Fibroblast of lung (primary cell): ENCODE results near the gene SEC14L2. TPM values are rescaled to one million over a fixed set of nuclear protein-coding genes. Genes with fewer than 3 reads are reported as not detected.

Experiments used
- DNase-seq, 2 donors: peaks; one replicate each; pipeline versions ENCODE4 v3.0.0 to v3.0.0-alpha.2; 2010; ENCODE audit warnings: low read depth in 2 of 2
- H2AFZ ChIP-seq: 2 replicates; pipeline ENCODE4 v1.5.1; 2012; ENCODE audit warnings: low read length, control low read depth, inconsistent platforms
- H3K27ac ChIP-seq: 2 replicates; pipeline ENCODE4 v1.5.1; 2011; ENCODE audit warnings: low read length, control low read depth; ENCODE audit not compliant: insufficient read depth
- H3K27me3 ChIP-seq: 2 replicates; pipeline ENCODE4 v1.5.1; 2011; ENCODE audit warnings: mild to moderate bottlenecking, low read length; ENCODE audit not compliant: control insufficient read depth, insufficient read depth
- H3K36me3 ChIP-seq: 2 replicates; pipeline ENCODE4 v1.5.1; 2011; ENCODE audit warnings: low read length; ENCODE audit not compliant: control insufficient read depth, insufficient read depth
- H3K4me1 ChIP-seq: 2 replicates; pipeline ENCODE4 v1.5.1; 2011; ENCODE audit warnings: low read length; ENCODE audit not compliant: control insufficient read depth, insufficient read depth; ENCODE audit errors: extremely low read depth
- H3K4me2 ChIP-seq: 2 replicates; pipeline ENCODE4 v1.5.1; 2011; ENCODE audit warnings: low read length, control low read depth; ENCODE audit not compliant: insufficient read depth; ENCODE audit errors: extremely low read depth
- H3K4me3 ChIP-seq, 4 experiments: fragments of 200-600 bp in 1 of 4; sonication (generic) in 1 of 4; replicated peaks in 1 of 4; 2 replicates each; pipeline ENCODE4 v1.5.1; 2011 to 2016; ENCODE audit warnings: low read length in 4 of 4, low read depth in 3 of 4, mild to moderate bottlenecking in 3 of 4, control low read depth in 2 of 4, inconsistent platforms in 1 of 4, mixed read lengths in 1 of 4; ENCODE audit not compliant: insufficient read depth in 1 of 4; ENCODE audit errors: control extremely low read depth in 1 of 4
- H3K79me2 ChIP-seq: 2 replicates; pipeline ENCODE4 v1.5.1; 2012; ENCODE audit warnings: mild to moderate bottlenecking, low read length, inconsistent platforms; ENCODE audit not compliant: control insufficient read depth, insufficient read depth
- H3K9ac ChIP-seq: 2 replicates; pipeline ENCODE4 v1.5.1; 2011; ENCODE audit warnings: mild to moderate bottlenecking, low read length, control low read depth; ENCODE audit not compliant: insufficient read depth
- H3K9me3 ChIP-seq: 2 replicates; pipeline ENCODE4 v1.5.1; 2012; ENCODE audit warnings: low read depth, low read length; ENCODE audit not compliant: control insufficient read depth, insufficient read depth
- H4K20me1 ChIP-seq: 2 replicates; pipeline ENCODE4 v1.5.1; 2011; ENCODE audit warnings: low read length; ENCODE audit not compliant: control insufficient read depth, insufficient read depth; ENCODE audit errors: extremely low read depth
- CTCF ChIP-seq, 2 donors: IDR thresholded peaks in 1 of 2; conservative IDR thresholded peaks in 1 of 2; 1 replicate in 1 of 2; 2 replicates in 1 of 2; pipeline ENCODE4 v1.5.1; 2011 to 2012; ENCODE audit warnings: low read length in 2 of 2, control low read depth in 1 of 2, inconsistent platforms in 1 of 2, low read depth in 1 of 2, mild to moderate bottlenecking in 1 of 2
- EZH2 ChIP-seq: IDR thresholded peaks from 2 replicates; pipeline ENCODE4 v1.5.1; 2012; ENCODE audit warnings: low read length, control low read depth, mild to moderate bottlenecking; ENCODE audit errors: missing control alignments
- polyA plus RNA-seq, 2 donors: library from polyadenylated mRNA; depleted of rRNA in 1 of 2; stranded (reverse) in 1 of 2; unstranded in 1 of 2; fragments of >200 nt; gene quantifications; 2 replicates each; pipeline ENCODE4 v1.2.1, GENCODE V29; 2011 to 2012; ENCODE audit warnings: missing spikeins in 1 of 2
- total RNA-seq: library from RNA; depleted of rRNA; stranded (reverse); fragments of >200 nt; gene quantifications from 2 replicates; pipeline ENCODE4 v1.2.1, GENCODE V29; 2014

Gene SEC14L2
- total and polyA plus RNA-seq, 2 donors (not counting 1 experiment from before 2014, with no cell fraction given) = 5.8 to 10.2 TPM

- Histone ChIP-seq H2AFZ (no peak overlapping the region), H3K4me2 (no peak overlapping the region), H3K27me3 (no peaks in the 10 kb centered on the region), H3K9ac (no peak overlapping the region), H3K4me3 (no peak overlapping the region), H3K36me3 (peaks cover 16% of the 10 kb centered on the region), H3K79me2 (no peaks in the 10 kb centered on the region), H3K9me3 (no peaks in the 10 kb centered on the region), H3K4me1 (peaks cover 10% of the 10 kb centered on the region), H3K27ac (no peak overlapping the region), H4K20me1 (no peaks in the 10 kb centered on the region)
- DNase-seq = no peak
- no peak for TF ChIP-seq EZH2
- no peak for TF ChIP-seq CTCF (conservative IDR thresholded peaks at IDR 0.05 in 1 of 2, IDR thresholded peaks at IDR 0.05 in 1 of 2; ENCODE audit: low read depth in 1 of 2, low read length in 2 of 2)
Measured at GRCh38 chr22:30416403-30416802, 19.6 kb downstream of the SEC14L2 start.

- H3K4me1 ChIP-seq = peaks cover 14% of the 10 kb centered on the region
- no peaks in the 10 kb centered on the region for H3K27me3 ChIP-seq
- H3K4me3 ChIP-seq = no peak overlapping the region
- no peak overlapping the region for H2AFZ ChIP-seq
- TF ChIP-seq CTCF (conservative IDR thresholded peaks at IDR 0.05 in 1 of 2, IDR thresholded peaks at IDR 0.05 in 1 of 2; ENCODE audit: low read depth in 1 of 2, low read length in 2 of 2) (no peak), EZH2 (no peak)
- H3K27ac ChIP-seq = no peak overlapping the region
- H3K9me3 ChIP-seq = no peaks in the 10 kb centered on the region
- no peak overlapping the region for H3K9ac ChIP-seq
- no peaks in the 10 kb centered on the region for H3K79me2 ChIP-seq
- DNase-seq = no peak
- no peak overlapping the region for H3K4me2 ChIP-seq
- H3K36me3 ChIP-seq = peaks cover 16% of the 10 kb centered on the region
- H4K20me1 ChIP-seq = no peaks in the 10 kb centered on the region
Measured at GRCh38 chr22:30416837-30417236, 20.0 kb downstream of the SEC14L2 start.

GRCh38 chr22:30420347-30421125 is 23.7 kb downstream of the SEC14L2 start:
- Histone ChIP-seq H3K36me3 (peaks cover 13% of the 10 kb centered on the region), H3K4me1 (peaks cover 33% of the 10 kb centered on the region), H3K9ac (no peak overlapping the region), H4K20me1 (no peaks in the 10 kb centered on the region), H3K27ac (peak overlapping the region; percentile 70), H2AFZ (no peak overlapping the region), H3K9me3 (no peaks in the 10 kb centered on the region), H3K79me2 (no peaks in the 10 kb centered on the region), H3K27me3 (no peaks in the 10 kb centered on the region), H3K4me3 (no peak overlapping the region), H3K4me2 (peak overlapping the region; percentile 60)
- TF ChIP-seq CTCF (conservative IDR thresholded peaks at IDR 0.05 in 1 of 2, IDR thresholded peaks at IDR 0.05 in 1 of 2; ENCODE audit: low read depth in 1 of 2, low read length in 2 of 2) (no peak), EZH2 (no peak)
- DNase-seq = peak; percentile 64 to 96
